Mucosa of stomach (tissue), 1 donor: ENCODE measurements around the gene SGCD.

ENCODE experiments used
- H3K27me3 ChIP-seq: one replicate; pipeline ENCODE4 v1.7.0; 2013; ENCODE audit warnings: mild to moderate bottlenecking, low read length; ENCODE audit not compliant: control insufficient read depth, insufficient read depth
- H3K36me3 ChIP-seq: one replicate; pipeline ENCODE4 v1.7.0; 2013; ENCODE audit warnings: low read length; ENCODE audit not compliant: control insufficient read depth, insufficient read depth
- H3K4me1 ChIP-seq: one replicate; pipeline ENCODE4 v1.7.0; 2013; ENCODE audit warnings: mild to moderate bottlenecking, low read length; ENCODE audit not compliant: control insufficient read depth, insufficient read depth
- H3K4me3 ChIP-seq: one replicate; pipeline ENCODE4 v1.7.0; 2013; ENCODE audit warnings: low read length
- H3K9ac ChIP-seq: one replicate; pipeline ENCODE4 v1.7.0; 2013; ENCODE audit warnings: mild to moderate bottlenecking, low read length, moderate library complexity
- H3K9me3 ChIP-seq: one replicate; pipeline ENCODE4 v1.7.0; 2013; ENCODE audit warnings: mild to moderate bottlenecking, low read length, moderate library complexity; ENCODE audit not compliant: control insufficient read depth
- donor health status: Pancreatic carcinoma.

Gene SGCD

DNA sequence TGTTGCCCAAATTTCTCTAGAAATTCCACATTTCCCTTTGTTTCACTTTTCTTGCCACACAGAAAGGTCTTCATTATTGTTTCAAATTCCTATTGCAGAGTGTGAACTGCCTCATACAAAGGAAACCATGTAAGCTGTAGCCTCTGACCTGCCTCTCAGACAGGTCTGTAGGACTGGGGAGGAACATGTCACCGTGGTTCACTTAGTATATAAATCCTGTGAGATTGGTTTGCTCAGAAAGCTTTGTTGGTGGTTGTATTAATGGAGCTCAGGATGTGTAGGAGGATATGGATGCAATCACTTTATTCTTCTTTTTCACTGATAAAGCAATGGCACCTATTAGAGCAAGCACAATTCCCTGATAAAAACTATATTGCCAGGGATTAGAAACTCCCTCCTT, 4.2 kb downstream of the SGCD start:
- H3K4me3 ChIP-seq = no peak overlapping the region

GRCh38 chr5:156331845-156332244, 4.9 kb downstream of the SGCD start:
- no peaks in the 10 kb centered on the region for H3K27me3 ChIP-seq
- H3K4me1 ChIP-seq = no peaks in the 10 kb centered on the region
- H3K36me3 ChIP-seq = no peaks in the 10 kb centered on the region
- no peak overlapping the region for H3K9ac ChIP-seq
- no peaks in the 10 kb centered on the region for H3K9me3 ChIP-seq
- no peak overlapping the region for H3K4me3 ChIP-seq

More for the DNA sequence above, 4.2 kb downstream of the SGCD start:
- Histone ChIP-seq H3K9me3 (no peaks in the 10 kb centered on the region), H3K4me1 (no peaks in the 10 kb centered on the region), H3K27me3 (no peaks in the 10 kb centered on the region), H3K9ac (no peak overlapping the region), H3K36me3 (no peaks in the 10 kb centered on the region)

DNA sequence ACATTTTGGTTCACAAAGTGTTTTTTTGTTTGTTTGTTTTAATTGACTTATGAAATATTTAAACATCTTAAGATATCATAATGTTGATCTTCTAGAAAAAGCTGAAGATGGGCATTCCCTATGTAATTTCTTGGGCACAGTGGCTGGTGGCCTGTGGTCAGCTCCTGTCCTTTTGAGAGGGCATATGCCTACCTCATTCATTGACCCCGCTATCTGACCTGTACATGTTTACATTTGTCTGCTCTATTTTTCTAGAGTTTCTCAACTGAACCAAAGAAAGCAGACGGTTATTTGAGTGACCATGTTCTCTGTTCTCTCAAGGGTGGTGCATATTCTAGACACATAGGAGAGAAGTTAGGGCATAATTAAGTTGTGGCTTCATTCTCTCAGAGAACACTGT, 5.3 kb downstream of the SGCD start:
- no peaks in the 10 kb centered on the region for H3K36me3 ChIP-seq
- no peak overlapping the region for H3K4me3 ChIP-seq
- H3K4me1 ChIP-seq = no peaks in the 10 kb centered on the region
- H3K9ac ChIP-seq = no peak overlapping the region
- no peaks in the 10 kb centered on the region for H3K9me3 ChIP-seq
- H3K27me3 ChIP-seq = no peaks in the 10 kb centered on the region

GRCh38 chr5:156339139-156339841, 12.3 kb downstream of the SGCD start:
- Histone ChIP-seq H3K9ac (no peak overlapping the region), H3K9me3 (no peaks in the 10 kb centered on the region), H3K27me3 (no peaks in the 10 kb centered on the region), H3K36me3 (no peaks in the 10 kb centered on the region), H3K4me3 (no peak overlapping the region), H3K4me1 (no peaks in the 10 kb centered on the region)

- no peak overlapping the region for H3K9ac ChIP-seq
- H3K9me3 ChIP-seq = no peaks in the 10 kb centered on the region
- H3K27me3 ChIP-seq = no peaks in the 10 kb centered on the region
- H3K4me1 ChIP-seq = no peaks in the 10 kb centered on the region
- H3K4me3 ChIP-seq = no peak overlapping the region
- no peaks in the 10 kb centered on the region for H3K36me3 ChIP-seq
Observed at GRCh38 chr5:156340893-156341292, 13.9 kb downstream of the SGCD start.

GRCh38 chr5:156350256-156350655, 23.3 kb downstream of the SGCD start:
- H3K27me3 ChIP-seq = no peaks in the 10 kb centered on the region
- H3K4me1 ChIP-seq = no peaks in the 10 kb centered on the region
- no peak overlapping the region for H3K4me3 ChIP-seq
- no peaks in the 10 kb centered on the region for H3K9me3 ChIP-seq
- no peak overlapping the region for H3K9ac ChIP-seq
- no peaks in the 10 kb centered on the region for H3K36me3 ChIP-seq

GRCh38 chr5:156351423-156351822, 24.5 kb downstream of the SGCD start:
- Histone ChIP-seq H3K4me3 (no peak overlapping the region), H3K27me3 (no peaks in the 10 kb centered on the region), H3K9ac (no peak overlapping the region), H3K9me3 (no peaks in the 10 kb centered on the region), H3K4me1 (no peaks in the 10 kb centered on the region), H3K36me3 (no peaks in the 10 kb centered on the region)

DNA sequence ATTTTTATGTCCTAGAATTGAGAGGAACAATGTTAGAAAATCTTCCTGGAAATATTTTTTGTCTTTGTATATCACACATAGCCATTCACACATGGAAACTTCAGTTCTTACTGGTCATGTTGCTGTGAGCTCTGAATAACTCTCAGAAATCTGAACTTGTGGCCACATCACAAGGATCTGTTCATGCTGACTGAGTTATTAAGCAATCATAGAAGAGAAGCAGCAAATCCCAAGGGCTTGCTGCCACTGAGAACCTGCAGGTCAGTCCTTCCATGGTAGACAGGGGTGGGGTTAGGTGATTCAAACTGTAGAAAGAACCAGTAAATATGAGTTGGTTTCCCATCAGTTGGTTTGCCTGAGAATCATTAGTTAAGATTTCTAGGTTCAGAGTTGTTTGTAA, 27.6 kb downstream of the SGCD start:
- no peak overlapping the region for H3K4me3 ChIP-seq
- no peaks in the 10 kb centered on the region for H3K27me3 ChIP-seq
- H3K9me3 ChIP-seq = no peaks in the 10 kb centered on the region
- H3K4me1 ChIP-seq = no peaks in the 10 kb centered on the region
- H3K9ac ChIP-seq = no peak overlapping the region
- H3K36me3 ChIP-seq = no peaks in the 10 kb centered on the region

- no peaks in the 10 kb centered on the region for H3K27me3 ChIP-seq
- no peak overlapping the region for H3K4me3 ChIP-seq
- H3K36me3 ChIP-seq = no peaks in the 10 kb centered on the region
- no peaks in the 10 kb centered on the region for H3K4me1 ChIP-seq
- no peaks in the 10 kb centered on the region for H3K9me3 ChIP-seq
- no peak overlapping the region for H3K9ac ChIP-seq
Observed at GRCh38 chr5:156356238-156356637, 29.3 kb downstream of the SGCD start.

- no peak overlapping the region for H3K4me3 ChIP-seq
- no peaks in the 10 kb centered on the region for H3K9me3 ChIP-seq
- H3K4me1 ChIP-seq = no peaks in the 10 kb centered on the region
- H3K36me3 ChIP-seq = no peaks in the 10 kb centered on the region
- no peaks in the 10 kb centered on the region for H3K27me3 ChIP-seq
- no peak overlapping the region for H3K9ac ChIP-seq
Observed at GRCh38 chr5:156359476-156359875, 32.5 kb downstream of the SGCD start.

GRCh38 chr5:156361436-156362109, 34.6 kb downstream of the SGCD start:
- Histone ChIP-seq H3K9me3 (no peaks in the 10 kb centered on the region), H3K27me3 (no peaks in the 10 kb centered on the region), H3K4me1 (no peaks in the 10 kb centered on the region), H3K4me3 (no peak overlapping the region), H3K9ac (no peak overlapping the region), H3K36me3 (no peaks in the 10 kb centered on the region)

GRCh38 chr5:156363861-156364260, 36.9 kb downstream of the SGCD start:
- H3K9ac ChIP-seq = no peak overlapping the region
- H3K4me3 ChIP-seq = no peak overlapping the region
- no peaks in the 10 kb centered on the region for H3K4me1 ChIP-seq
- H3K27me3 ChIP-seq = no peaks in the 10 kb centered on the region
- H3K9me3 ChIP-seq = no peaks in the 10 kb centered on the region
- H3K36me3 ChIP-seq = no peaks in the 10 kb centered on the region
